ENCODE results near the gene ADGRG6. TPM values are rescaled to one million over a fixed set of nuclear protein-coding genes. Genes with fewer than 3 reads are reported as not detected.

The ADGRG6 gene
- total RNA-seq, result 0.06 and 0.54 TPM in 2 replicates

DNA sequence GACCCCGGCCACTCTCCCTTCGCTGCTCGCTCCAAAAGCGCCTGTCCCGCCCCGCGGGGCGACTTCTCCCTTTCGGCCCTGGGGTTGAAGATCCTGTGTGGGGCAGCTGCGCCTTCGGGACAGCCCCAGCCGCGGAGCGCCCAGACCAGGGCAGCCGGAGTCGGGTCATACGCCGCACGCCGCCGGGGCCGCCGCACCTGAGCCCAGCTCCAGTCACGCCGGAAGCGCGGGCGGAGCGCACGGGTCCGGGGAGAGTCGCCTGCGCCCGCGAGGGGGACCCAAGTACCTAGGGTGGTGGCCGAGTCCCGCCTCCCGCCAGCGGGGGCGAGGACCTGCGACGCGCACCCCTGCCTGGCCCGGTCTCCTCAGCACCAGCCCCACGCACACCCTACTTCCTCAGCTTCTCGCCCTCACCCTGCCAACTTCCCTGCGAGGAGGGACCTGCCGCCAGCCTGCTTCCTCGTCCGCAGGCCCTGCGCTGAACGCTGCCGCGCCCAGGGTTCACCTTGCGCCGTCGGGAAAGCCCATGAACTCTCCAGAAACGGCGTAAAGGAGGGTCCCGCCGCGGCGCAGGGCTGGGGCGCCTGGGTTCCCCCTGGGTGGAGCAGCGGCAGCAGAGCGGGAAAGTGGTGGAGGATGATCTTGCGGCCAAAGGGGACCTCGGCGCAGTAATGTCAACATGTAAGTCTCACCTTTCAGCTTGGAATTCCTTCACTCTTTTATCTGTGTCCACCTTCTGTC is at the start of gene ADGRG6:
ADGRG6 (plus strand) TSS at position 357 of the 741 bp plus-strand sequence; CDS start at position 680, 323 bp downstream.

Other genes starting within 250 kb of the ADGRG6 start
- gene GJE1, start 169.1 kb upstream of the ADGRG6 start, total RNA-seq, result not detected in 2 replicates
- not detected in 2 replicates for gene NMBR, start 154.9 kb upstream of the ADGRG6 start, total RNA-seq
- gene VTA1, start 154.7 kb upstream of the ADGRG6 start, total RNA-seq, result 34.9 and 35.2 TPM in 2 replicates